A549 (cell line): ENCODE results near the gene DLEU7. TPM values are rescaled to one million over a fixed set of nuclear protein-coding genes. Genes with fewer than 3 reads are reported as not detected.

Source experiments
- ATAC-seq, 2 experiments: fragments of 200-7000 bp in 1 of 2; fragments of >200 bp in 1 of 2; cut with Nextera tagmentation in 1 of 2; cut with Tn5 transposase in 1 of 2; 3 replicates each; pipeline versions ENCODE4 v1.8.0 to v1.9.1; 2018 to 2020; ENCODE audit warnings: mild to moderate bottlenecking in 1 of 2, moderate library complexity in 1 of 2
- CTCF ChIA-PET: fragments of 300-600 bp; sonication (Branson Sonifier 250); formaldehyde crosslinking; extraction: SDS; loops from one replicate; lab custom pipeline; 2021; ENCODE audit warnings: antibody characterized with exemption, inconsistent platforms; lab: Yijun Ruan, JAX
- POLR2A ChIA-PET: fragments of 350-600 bp; formaldehyde crosslinking; extraction: SDS; loops from one replicate; lab custom pipeline; 2021; ENCODE audit warnings: antibody characterized with exemption, inconsistent platforms; lab: Yijun Ruan, JAX
- DNase-seq, 2 experiments: peaks; one replicate each; pipeline versions ENCODE4 v3.0.0 to v3.0.0-alpha.2; 2011 to 2016; ENCODE audit warnings: low read depth in 1 of 2, low spot score in 1 of 2
- FAIRE-seq: peaks from 2 replicates; lab custom pipeline; 2011; peaks lifted over from hg19 to GRCh38; lab: Jason Lieb, UNC
- H3K27ac ChIP-seq, 2 experiments: fragments of >200 bp; sonication (Bioruptor Twin); formaldehyde crosslinking; 3 replicates each; pipeline ENCODE4 v1.5.1; 2016 to 2017
- H3K4me1 ChIP-seq: fragments of >200 bp; sonication (Bioruptor Twin); formaldehyde crosslinking; 3 replicates; pipeline ENCODE4 v1.6.1; 2016
- H3K4me2 ChIP-seq: fragments of >200 bp; sonication (Bioruptor Twin); formaldehyde crosslinking; 3 replicates; pipeline ENCODE4 v1.6.1; 2016
- H3K4me3 ChIP-seq: fragments of >200 bp; sonication (Bioruptor Twin); formaldehyde crosslinking; 3 replicates; pipeline ENCODE4 v1.5.1; 2016
- H3K9me3 ChIP-seq: fragments of >200 bp; sonication (Bioruptor Twin); formaldehyde crosslinking; 3 replicates; pipeline ENCODE4 v1.6.1; 2016
- BHLHE40 ChIP-seq: IDR thresholded peaks from 2 replicates; pipeline ENCODE4 v1.6.1; 2012; ENCODE audit warnings: low read depth, low read length, inconsistent platforms
- CHD4 ChIP-seq: fragments of 200-600 bp; sonication (generic); IDR thresholded peaks from 2 replicates; pipeline ENCODE4 v1.6.1; 2016; ENCODE audit warnings: antibody characterized with exemption, mild to moderate bottlenecking, borderline replicate concordance
- CTCF ChIP-seq: fragments of >200 bp; sonication (Bioruptor Twin); formaldehyde crosslinking; IDR thresholded peaks from 3 replicates; pipeline ENCODE4 v1.5.1; 2016
- ELK1 ChIP-seq: fragments of 150-350 bp; IDR thresholded peaks from 2 replicates; pipeline ENCODE4 v1.6.1; 2014; ENCODE audit warnings: low read depth, mild to moderate bottlenecking, low read length
- ESRRA ChIP-seq: fragments of 150-350 bp; IDR thresholded peaks from 2 replicates; pipeline ENCODE4 v1.6.1; 2014; ENCODE audit warnings: mild to moderate bottlenecking, low read length, borderline replicate concordance
- FOSL2 ChIP-seq, 2 experiments: fragments of 450-650 bp in 1 of 2; fragments of >200 bp in 1 of 2; sonication (Bioruptor Twin) in 1 of 2; formaldehyde crosslinking; IDR thresholded peaks; 2 replicates each; pipeline versions ENCODE4 v1.5.0 to v1.6.1; 2016 to 2020; ENCODE audit warnings: mild to moderate bottlenecking in 1 of 2, moderate library complexity in 1 of 2
- FOXS1 ChIP-seq: fragments of 250-450 bp; sonication (Bioruptor Pico); IDR thresholded peaks from 2 replicates; pipeline ENCODE4 v1.5.0; 2020; ENCODE audit warnings: mild to moderate bottlenecking, moderate library complexity
- HMGXB4 ChIP-seq: fragments of 250-450 bp; sonication (Bioruptor Pico); IDR thresholded peaks from 2 replicates; pipeline ENCODE4 v1.5.0; 2021; ENCODE audit warnings: mild to moderate bottlenecking, moderate library complexity, borderline replicate concordance
- HOXA7 ChIP-seq: fragments of 250-450 bp; sonication (Bioruptor Pico); IDR thresholded peaks from 2 replicates; pipeline ENCODE4 v1.5.0; 2020; ENCODE audit warnings: mild to moderate bottlenecking, moderate library complexity
- HOXB5 ChIP-seq: fragments of 250-450 bp; sonication (Bioruptor Pico); IDR thresholded peaks from 2 replicates; pipeline ENCODE4 v1.5.0; 2020; ENCODE audit warnings: mild to moderate bottlenecking, moderate library complexity
- REST ChIP-seq: fragments of 200-600 bp; sonication (generic); IDR thresholded peaks from 2 replicates; pipeline ENCODE4 v1.6.1; 2016; ENCODE audit warnings: antibody characterized with exemption, mild to moderate bottlenecking, moderate library complexity
- TP53 ChIP-seq: fragments of 250-450 bp; sonication (Bioruptor Pico); IDR thresholded peaks from 2 replicates; pipeline ENCODE4 v1.5.0; 2021; ENCODE audit warnings: mild to moderate bottlenecking, moderate library complexity
- ZC3H11A ChIP-seq: fragments of 450-650 bp; IDR thresholded peaks from 2 replicates; pipeline ENCODE4 v1.6.1; 2014; ENCODE audit warnings: antibody characterized with exemption, mild to moderate bottlenecking
- ZFP36 ChIP-seq: fragments of 450-650 bp; IDR thresholded peaks from 2 replicates; pipeline ENCODE4 v1.6.1; 2014; ENCODE audit warnings: borderline replicate concordance; ENCODE audit not compliant: partially characterized antibody
- ZNF302 ChIP-seq: fragments of 250-450 bp; sonication (Bioruptor Pico); IDR thresholded peaks from 2 replicates; pipeline ENCODE4 v1.9.0; 2021; ENCODE audit warnings: inconsistent platforms, mild to moderate bottlenecking, moderate library complexity
- WGBS: methylation state at CpG from one replicate; pipeline ENCODE4 v1.1.6; 2017; ENCODE audit errors: missing lambda C conversion rate; 5-methylcytosine and 5-hydroxymethylcytosine counted together
- polyA plus RNA-seq, 4 experiments: library from polyadenylated mRNA; depleted of rRNA in 3 of 4; stranded (reverse); fragments of >200 nt; fragmentation: RNase III in 1 of 4; extraction: RNeasy Plus Mini Kit Qiagen cat#74134 plus additional on column Dnase treatment in 1 of 4; gene quantifications; 2 replicates in 3 of 4; 3 replicates in 1 of 4; pipeline ENCODE4 v1.2.3, GENCODE V29; 2011 to 2017
- TF ChIP-seq, protein P1 (sequence below): IDR thresholded peaks from 2 replicates; pipeline ENCODE4 v1.6.1; 2012; ENCODE audit warnings: low read depth, borderline replicate concordance
- TF ChIP-seq, protein P2 (sequence below): IDR thresholded peaks from 2 replicates; pipeline ENCODE4 v1.6.1; 2012
- TF ChIP-seq, protein P3 (sequence below): fragments of >200 bp; sonication (Bioruptor Twin); formaldehyde crosslinking; IDR thresholded peaks from 3 replicates; pipeline ENCODE4 v1.6.1; 2016

Gene DLEU7
- polyA plus RNA-seq, 2 of the 4 experiments (the other 2 are of a cell fraction): not detected

DNA sequence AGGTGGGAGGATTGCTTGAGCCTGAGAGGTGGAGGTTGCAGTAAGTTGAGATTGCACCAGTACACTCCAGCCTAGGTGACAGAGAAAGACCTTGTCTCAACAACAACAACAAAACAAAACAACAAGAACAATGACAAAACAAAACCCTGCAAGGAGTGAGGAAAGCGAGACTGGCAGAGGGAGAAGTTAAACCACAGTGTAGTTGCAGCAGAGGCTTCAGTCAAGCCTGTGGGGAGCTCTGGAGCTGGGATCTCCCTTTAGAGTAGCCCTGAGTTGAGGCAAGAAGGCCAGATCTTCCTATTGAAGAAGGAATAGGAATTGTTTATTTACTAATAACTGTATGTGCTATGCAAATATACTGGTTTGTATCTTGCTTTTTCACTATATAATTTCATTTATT lies 40.8 kb upstream of the DLEU7 start:
- Histone ChIP-seq H3K27ac (no peak overlapping the region), H3K4me2 (no peak overlapping the region), H3K4me3 (no peak overlapping the region), H3K9me3 (no peaks in the 10 kb centered on the region), H3K4me1 (no peaks in the 10 kb centered on the region)
- DNase-seq (no peak), FAIRE-seq (no peak), ATAC-seq (no peak)
- CTCF ChIA-PET: no interaction called here
- TF ChIP-seq CTCF (no peak), REST (no peak), HMGXB4 (no peak), ESRRA (no peak)
- TF ChIP-seq, protein P1, sequence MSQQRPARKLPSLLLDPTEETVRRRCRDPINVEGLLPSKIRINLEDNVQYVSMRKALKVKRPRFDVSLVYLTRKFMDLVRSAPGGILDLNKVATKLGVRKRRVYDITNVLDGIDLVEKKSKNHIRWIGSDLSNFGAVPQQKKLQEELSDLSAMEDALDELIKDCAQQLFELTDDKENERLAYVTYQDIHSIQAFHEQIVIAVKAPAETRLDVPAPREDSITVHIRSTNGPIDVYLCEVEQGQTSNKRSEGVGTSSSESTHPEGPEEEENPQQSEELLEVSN: no peak
- TF ChIP-seq, protein P2, sequence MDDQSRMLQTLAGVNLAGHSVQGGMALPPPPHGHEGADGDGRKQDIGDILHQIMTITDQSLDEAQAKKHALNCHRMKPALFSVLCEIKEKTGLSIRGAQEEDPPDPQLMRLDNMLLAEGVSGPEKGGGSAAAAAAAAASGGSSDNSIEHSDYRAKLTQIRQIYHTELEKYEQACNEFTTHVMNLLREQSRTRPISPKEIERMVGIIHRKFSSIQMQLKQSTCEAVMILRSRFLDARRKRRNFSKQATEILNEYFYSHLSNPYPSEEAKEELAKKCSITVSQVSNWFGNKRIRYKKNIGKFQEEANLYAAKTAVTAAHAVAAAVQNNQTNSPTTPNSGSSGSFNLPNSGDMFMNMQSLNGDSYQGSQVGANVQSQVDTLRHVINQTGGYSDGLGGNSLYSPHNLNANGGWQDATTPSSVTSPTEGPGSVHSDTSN: no peak
- TF ChIP-seq, protein P3, sequence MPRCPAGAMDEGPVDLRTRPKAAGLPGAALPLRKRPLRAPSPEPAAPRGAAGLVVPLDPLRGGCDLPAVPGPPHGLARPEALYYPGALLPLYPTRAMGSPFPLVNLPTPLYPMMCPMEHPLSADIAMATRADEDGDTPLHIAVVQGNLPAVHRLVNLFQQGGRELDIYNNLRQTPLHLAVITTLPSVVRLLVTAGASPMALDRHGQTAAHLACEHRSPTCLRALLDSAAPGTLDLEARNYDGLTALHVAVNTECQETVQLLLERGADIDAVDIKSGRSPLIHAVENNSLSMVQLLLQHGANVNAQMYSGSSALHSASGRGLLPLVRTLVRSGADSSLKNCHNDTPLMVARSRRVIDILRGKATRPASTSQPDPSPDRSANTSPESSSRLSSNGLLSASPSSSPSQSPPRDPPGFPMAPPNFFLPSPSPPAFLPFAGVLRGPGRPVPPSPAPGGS: no peak
- 20% methylated on average over 1 of the region's 1 CpG for WGBS
- POLR2A ChIA-PET: no interaction called here

DNA sequence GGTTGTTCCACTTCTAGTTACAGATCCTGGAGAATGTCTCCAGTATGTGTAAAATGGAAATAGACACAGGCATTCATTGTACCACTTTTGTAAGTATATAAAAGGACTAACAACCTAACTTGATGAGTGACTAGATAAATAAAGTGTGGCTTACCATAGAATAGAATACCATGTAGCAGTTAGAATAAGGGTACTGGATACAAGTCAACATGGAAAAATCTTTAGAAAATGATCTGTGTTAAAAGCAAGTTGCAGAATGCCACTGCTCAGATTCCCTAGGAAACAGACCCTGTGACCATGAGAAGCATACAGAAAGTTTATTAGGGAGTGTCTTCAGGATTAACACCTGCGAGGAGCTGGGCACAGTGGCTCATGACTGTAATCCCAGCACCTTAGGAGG lies 40.2 kb upstream of the DLEU7 start:
- H3K4me1 ChIP-seq: no peaks in the 10 kb centered on the region
- no peak for ATAC-seq
- H3K27ac ChIP-seq: no peak overlapping the region
- H3K4me3 ChIP-seq: no peak overlapping the region
- POLR2A ChIA-PET: no interaction called here
- H3K4me2 ChIP-seq: no peak overlapping the region
- 11% methylated on average over 1 of the region's 1 CpG for WGBS
- CTCF ChIA-PET: no interaction called here
- TF ChIP-seq ZNF302 (no peak), REST (no peak), CHD4 (no peak), HOXA7 (CRISPR knock-in tag) (no peak), FOSL2 (IDR thresholded peaks at IDR 0.05) (no peak), FOSL2 (CRISPR knock-in tag; IDR thresholded peaks at IDR 0.05) (no peak), ZC3H11A (no peak), ZFP36 (no peak), HOXB5 (CRISPR knock-in tag) (no peak), ELK1 (no peak), TP53 (no peak), BHLHE40 (no peak), FOXS1 (CRISPR knock-in tag) (no peak)
- TF ChIP-seq, all 56 proteins: peak for 0
- no peaks in the 10 kb centered on the region for H3K9me3 ChIP-seq
- FAIRE-seq (no peak), DNase-seq (no peak)
